Caki2 (cell line): ENCODE data around the gene PTCHD1. TPM values are rescaled to one million over a fixed set of nuclear protein-coding genes. Genes with fewer than 3 reads are reported as not detected.

ENCODE experiments used
- DNase-seq: peaks from one replicate; pipeline ENCODE4 v3.0.0-alpha.2; 2015; ENCODE audit warnings: low read depth
- in situ Hi-C: cut with HindIII; loops from 2 replicates; pipeline ENCODE4 v1.10.0; 2016; ENCODE audit warnings: low sequenced_read_pairs, low pct_unique_long_range_greater_than_20kb, mixed read lengths
- total RNA-seq: library from RNA; depleted of rRNA; stranded (reverse); fragments of >200 nt; shearing (Covaris generic); gene quantifications from 2 replicates; pipeline ENCODE4 v1.2.3, GENCODE V29; 2014; ENCODE audit warnings: low replicate concordance; rRNA removed

PTCHD1 gene
- total RNA-seq: not detected in 2 replicates

DNA sequence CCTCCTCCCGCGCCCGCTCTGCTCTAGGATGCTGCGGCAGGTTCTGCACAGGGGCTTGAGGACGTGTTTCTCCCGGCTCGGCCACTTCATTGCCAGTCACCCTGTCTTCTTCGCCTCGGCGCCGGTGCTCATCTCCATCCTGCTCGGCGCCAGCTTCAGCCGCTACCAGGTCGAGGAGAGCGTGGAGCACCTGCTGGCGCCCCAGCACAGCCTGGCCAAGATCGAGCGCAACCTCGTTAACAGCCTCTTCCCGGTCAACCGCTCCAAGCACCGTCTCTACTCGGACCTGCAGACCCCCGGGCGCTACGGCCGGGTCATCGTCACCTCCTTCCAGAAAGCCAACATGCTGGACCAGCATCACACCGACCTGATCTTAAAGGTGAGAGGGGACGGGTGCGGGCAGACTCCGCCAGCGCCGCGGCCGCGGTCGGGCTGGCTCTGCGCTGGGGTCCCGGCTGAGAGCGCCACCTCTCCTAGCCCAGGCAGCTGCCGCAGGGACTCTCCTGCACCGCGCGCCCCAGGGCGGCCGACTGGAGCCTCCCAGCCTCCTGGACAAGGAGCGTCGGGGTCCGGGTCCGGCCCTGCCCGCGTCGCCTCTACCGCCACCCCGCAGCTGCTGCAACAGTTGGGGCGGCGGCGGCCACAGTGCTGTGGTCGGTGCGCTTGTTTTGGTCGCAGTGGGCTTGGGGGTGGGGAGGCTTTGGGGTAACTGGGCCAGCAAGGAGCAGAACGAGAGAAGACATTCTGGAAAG, at the start of gene PTCHD1:
TSS of gene PTCHD1 (plus strand) at position 2 of the 752 bp plus-strand sequence. CDS start at position 29, 27 bp downstream.
- in situ Hi-C loops: no loop called here
- no peak for DNase-seq

DNA sequence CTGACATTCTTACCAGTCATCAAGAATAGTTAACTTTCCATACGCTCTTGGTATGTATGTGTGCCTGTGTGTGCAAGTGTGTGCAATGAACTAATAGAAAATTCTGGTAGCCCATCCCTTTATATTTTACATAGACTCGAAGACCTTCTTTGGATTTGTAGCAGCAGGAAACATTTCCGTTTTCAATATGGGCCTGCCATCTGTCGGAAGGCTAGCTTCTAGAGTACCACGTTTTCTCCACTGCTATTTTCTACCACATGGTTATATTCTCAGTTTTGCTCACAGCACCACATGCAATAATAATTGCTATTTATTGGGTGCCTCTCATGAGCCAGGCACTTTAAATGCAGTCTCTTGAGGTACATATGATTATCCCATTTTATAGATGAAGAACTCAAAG, 47.9 kb upstream of the PTCHD1 start:
- DNase-seq: no peak
- in situ Hi-C loops: no loop called here

DNA sequence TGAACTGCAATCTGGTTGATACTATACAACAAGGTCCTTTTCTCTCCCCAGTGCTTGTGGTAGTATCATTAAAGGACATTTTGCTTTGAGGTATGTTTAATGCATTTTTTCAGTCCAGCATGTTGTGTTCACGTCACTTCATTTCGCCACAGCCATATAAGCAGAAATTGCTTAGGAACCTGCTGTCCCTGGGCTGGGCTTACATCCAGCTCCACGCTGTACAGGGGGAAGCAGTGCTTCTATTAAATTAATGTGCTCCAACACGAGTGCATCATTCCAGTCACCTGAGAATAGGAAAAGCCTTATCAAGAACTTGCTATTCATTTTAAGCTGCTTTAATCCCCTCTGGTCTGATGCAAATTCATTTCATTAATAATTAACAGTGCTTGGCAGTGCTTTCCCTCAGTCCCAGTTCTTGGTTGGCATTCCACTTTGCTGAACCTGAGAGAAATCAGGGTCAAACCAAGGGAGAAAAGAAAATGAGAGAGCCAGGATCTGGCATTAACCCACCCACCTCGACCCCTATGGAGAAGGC, 47.4 kb upstream of the PTCHD1 start:
- in situ Hi-C loops: no loop called here
- DNase-seq: peak; percentile 18

DNA sequence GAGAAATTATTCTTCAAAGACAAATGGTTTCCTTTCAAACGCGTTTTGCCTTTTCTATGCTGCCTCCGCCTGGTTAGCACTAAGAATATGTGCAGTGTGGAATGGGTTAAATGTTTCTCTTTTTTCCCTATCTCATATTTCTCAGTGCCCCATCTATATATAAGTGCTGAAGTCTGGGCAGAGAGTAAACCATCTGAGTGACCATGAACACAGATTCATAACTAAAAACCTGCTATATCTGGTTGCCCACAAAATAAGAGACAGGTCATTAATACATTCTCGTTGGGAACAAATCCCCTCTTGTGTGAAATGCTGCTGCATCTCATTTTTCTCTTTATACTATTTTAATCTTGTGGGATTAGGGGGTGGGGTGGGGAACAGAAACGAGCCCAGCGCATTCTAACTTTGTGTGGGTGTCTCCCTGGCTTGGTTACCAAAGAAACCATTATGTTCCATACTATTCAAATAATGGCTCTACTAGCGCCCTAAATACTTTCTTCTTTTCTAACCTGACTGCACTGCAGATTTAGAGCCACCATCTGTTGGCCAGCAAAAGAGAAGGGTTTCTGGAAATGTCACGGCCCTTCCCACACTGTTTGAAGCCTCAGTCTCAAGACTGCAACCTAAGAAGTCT, 42.2 kb upstream of the PTCHD1 start:
- in situ Hi-C loops: no loop called here
- no peak for DNase-seq

DNA sequence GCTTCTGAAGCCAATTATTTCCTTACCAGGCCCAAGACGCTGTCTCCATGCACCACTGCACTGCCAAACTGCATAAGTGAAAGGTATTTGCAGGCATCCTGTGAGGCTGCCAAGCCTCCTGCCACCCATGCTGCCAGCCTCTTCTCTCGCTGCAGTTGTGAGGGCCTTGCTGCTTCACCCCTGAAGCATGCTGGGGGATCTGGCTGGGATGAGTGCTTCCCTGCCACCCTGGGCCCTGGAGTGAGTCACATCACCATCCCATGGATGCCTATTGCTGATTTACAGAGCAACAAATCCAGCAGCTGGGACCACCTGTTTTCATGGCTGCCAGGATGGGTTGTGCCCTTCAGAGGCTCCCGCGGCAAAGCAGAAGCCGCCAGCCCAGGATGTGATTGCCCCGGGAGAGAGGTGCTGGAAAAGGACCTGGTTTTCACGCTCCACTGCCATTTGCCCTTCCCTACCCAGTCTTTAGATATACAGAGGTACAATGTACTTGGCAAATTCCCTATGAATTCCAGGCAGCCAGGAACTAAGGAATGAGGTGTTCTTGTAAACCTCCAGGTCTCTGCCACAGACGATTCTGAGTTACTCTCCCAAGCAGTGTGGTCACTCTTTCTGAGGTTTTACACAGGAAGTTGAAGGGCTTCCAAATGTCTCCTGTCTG, 41.5 kb upstream of the PTCHD1 start:
- peak; percentile 71 for DNase-seq
- in situ Hi-C loops: no loop called here

DNA sequence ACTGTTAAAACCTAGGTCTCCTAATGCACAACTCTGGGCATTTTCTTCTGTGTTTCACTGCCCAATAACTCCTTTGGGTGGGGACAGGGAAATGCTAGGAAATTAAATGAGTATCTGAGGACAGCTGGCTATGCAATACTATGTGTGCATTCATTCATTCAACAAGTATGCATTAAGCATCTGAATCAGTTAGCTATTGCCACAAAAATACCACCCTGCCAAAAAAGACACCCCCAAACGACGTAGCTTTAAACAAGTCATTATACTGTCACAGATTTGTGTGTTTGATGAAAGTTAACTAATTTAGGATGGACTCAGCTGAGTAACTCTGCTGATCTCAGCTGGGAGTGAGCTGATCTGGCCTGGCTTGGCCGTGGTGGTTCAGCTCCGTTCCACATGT, 29.8 kb upstream of the PTCHD1 start:
- in situ Hi-C loops: no loop called here

DNA sequence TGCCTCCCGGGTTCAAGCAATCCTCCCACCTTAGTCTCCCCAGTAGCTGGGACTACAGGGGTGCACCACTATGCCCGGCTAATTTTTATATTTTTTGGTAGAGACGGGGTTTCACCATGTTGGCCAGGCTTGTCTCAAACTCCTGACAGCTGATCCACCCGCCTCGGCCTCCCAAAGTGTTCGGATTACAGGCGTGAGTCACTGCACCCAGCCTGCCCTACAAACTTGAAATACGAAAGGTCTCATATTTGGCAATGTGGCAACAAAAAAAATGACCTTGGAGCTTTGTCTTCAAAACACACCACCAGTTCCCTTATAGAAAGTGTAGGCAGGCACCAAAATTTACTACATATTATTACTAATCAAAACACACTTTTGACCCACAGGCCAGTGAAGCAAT, 22.9 kb upstream of the PTCHD1 start:
- DNase-seq: no peak
- in situ Hi-C loops: no loop called here

More for the DNA sequence above, 29.8 kb upstream of the PTCHD1 start:
- peak; percentile 4 for DNase-seq

DNA sequence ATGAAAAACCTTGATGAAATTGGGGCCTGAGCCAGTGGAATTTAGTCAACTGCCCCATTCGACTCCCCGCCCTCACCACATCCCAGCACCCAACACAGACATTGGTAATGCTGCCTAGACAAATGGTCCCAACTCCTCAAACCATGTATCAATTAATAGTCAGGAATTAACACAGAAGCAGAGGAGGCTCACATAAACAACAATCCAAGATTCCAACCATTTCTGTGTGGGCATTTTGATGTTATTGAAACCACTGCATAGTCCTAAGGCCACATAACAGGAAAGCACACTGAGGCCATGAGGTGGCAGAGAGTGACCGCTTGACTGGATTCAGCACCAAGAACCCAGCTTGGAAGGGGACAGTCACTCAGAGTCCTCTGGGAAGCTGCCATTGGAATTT, 22.5 kb upstream of the PTCHD1 start:
- in situ Hi-C loops: no loop called here
- no peak for DNase-seq

DNA sequence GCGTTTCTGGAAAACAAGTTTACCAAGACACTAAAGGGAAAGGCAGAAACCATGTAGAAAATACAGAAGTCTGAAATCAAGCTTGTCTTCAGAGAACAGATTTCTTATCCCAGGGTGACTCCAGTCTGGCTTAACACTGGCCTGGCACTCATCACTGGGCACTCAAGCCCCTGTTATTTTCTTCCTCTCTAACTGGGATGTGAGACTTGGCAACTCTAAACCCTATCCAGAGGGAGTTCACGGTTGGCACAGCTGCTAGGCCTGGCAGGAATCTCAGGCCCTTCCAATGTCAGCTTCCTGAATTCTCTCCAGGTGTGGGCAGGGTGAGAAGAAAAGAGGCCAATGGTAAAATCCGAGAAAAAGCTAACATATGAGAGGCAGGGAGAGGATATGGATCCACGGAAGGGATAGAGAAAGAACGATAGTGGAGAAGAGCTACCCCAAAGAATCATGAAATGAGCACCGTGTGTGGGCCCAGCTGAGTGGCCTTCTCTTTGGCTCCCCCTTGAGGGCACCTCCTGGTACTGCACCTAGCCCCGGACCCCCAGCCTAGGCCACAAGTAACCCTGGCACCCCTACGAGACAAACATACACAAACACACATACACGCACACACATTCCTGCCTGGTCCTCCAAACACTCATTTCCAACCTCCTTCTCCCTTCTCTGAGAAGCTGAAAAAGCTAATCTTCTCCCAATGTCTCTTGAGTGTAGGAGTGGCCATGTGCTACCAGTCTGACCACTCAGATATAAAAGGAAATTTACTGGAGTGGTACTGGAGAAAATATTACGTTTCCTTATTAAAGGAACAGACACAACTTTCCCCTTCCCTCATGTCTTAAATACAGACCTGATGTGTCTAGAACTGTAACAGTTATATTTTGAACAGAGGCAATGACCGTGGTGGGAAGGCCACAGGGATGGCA, 16.6 kb upstream of the PTCHD1 start:
- in situ Hi-C loops: no loop called here
- peak; percentile 8 for DNase-seq

DNA sequence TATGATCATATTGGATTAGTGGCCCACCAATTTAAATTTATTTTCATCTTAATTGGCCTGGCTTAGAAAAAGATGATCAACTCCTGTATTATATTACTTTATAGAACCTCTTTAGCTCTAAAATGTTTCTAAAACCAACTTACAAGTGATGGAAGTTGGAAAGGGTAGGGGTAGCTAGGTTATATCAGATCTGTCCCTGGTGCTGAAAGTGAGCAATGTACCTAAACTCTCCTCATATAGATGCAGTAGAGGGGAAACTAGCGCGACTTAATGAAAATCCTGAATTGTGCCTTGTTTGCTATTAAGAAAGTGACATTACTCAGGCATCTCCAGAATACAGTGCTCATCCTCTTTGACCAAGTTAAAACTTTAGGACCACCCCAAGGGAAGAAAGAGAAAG, 7.5 kb upstream of the PTCHD1 start:
- DNase-seq: no peak
- in situ Hi-C loops: no loop called here

DNA sequence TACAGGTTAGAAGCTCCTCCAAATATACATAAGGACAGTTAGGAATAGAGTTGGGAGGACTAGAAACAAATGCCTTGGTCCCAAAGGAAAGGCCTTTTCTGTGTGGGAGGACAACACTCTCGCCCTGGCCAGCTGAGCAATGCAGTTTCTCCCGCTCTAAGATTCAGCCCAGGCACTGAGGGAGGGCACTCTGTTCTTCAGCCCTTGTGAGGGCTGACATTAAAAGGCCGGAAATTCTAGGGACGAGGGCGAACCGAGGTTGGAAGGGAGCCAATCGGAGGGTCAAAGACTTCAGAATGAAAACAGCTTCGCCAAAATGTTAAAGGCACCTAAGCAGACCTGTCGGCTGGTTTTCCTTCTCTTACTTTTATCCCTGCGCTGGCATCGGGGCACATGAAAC, 2.9 kb upstream of the PTCHD1 start:
- in situ Hi-C loops: no loop called here

DNA sequence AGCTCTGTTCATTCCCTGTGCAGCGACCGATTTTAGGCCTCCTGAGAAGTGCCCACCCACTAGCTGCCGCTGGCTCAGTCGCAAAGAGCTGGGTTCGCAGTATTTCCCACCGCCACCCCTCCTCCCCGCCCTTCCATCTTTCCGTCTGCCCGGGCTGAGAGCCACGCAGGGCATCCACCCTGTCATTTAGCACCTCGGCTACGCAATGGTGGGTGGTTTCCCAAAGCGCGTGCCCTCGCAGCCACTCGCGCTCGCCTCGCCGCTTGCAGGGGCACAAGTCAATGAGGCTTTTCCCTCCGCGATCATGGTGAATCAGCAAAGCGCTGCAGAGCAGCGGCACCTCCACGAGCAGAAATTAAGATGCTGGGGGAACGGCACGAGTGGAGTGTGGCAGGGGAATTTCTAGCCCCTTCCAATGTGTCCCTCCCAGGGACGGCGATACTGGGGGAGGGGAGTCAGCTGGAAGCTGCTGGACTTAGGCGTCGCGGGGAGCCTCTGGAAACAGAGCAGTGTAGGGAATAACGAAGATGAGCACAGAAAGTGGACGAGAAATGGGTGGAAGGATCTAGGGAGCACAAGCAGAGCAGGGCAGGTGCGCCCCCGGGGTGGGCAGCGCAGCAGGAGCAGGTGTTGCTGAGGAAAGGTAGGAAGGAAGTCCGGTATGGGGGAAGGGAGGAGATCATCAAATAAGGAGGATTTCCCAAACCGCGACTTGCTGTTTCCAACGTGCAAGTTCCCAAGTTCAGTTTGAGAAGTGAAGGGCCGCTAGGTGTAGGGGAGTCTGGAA, 2.4 kb upstream of the PTCHD1 start:
- in situ Hi-C loops: no loop called here
- no peak for DNase-seq

More for the DNA sequence above, 2.9 kb upstream of the PTCHD1 start:
- no peak for DNase-seq

DNA sequence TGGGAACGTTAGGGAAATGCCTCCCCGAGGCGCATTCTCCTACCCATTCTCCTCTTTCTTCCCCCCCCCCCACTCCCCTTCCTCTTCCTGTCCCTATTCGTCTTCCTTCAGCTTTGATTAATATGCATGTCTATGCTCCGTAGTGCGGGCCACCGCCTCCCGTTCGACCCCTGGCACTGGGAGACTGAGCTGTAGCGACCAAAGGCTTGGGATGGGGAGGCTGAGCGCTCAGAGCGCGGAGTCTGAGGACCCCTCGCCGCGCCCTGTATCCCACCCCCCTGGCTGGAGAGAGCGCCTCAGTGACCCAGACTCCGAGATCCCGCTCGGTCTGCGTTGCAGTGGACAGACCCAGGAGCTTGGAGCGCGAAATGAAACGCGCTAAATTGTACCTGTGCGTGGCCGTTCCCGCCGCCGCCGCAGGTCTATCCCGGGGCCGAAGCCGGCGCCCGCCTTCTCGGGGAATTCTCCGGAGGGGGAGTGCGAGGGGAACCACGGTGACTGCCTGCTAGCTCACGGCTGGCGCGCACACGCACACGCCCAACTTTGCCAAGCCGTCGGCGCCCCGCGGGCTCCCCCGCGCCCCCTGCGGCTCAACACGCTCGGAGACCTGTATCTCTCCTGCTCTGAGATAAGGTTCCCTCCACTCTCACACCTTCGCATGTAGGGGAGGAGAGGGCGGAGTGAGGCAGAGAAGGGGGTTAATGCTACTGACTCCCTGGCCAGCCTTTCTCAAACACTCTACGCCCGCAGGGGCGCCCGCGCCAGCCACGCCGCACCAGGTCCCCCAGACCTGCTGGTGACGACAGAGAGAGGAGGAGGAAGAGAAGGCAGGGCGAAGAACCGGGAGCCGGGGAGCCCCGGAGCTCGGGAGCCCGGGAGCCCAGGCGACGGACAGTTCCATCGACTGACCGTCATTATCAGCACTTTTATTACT, 1.5 kb upstream of the PTCHD1 start:
- in situ Hi-C loops: no loop called here
- peak; percentile 1 for DNase-seq

DNA sequence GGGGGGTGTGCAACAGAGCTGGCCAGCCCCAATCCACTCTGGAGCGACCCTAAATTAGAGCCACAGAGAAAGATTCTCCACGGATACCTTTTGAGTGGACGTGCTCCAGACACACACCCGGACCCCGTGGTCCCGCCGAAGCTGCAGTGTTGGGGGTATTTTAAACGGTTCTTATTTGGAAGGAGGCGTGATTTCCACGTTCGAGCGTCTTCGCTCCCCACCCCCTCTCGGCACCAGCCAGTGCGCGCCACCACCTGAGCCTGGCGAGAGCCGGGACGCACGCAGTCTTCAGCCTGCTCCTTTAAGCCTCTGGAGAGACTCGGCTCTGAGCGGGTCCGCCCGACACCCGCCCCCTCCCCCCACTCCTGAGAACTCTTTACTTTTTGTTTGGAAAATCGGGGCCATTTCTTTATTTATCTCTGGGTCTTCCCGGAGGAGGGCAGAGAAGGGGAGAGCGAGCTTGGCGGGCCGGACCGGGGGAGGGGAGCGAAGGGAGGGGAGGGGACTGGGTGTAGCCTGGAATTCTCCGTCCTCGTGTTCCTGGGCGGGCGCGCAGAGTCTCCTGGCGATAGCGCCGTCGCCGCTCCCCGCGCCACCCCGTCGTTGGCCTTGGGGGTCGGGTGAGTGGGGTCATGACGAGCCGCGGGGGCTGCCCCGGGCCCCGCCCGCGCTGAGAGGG, 668 bp upstream of the PTCHD1 start:
- in situ Hi-C loops: no loop called here
- no peak for DNase-seq

DNA sequence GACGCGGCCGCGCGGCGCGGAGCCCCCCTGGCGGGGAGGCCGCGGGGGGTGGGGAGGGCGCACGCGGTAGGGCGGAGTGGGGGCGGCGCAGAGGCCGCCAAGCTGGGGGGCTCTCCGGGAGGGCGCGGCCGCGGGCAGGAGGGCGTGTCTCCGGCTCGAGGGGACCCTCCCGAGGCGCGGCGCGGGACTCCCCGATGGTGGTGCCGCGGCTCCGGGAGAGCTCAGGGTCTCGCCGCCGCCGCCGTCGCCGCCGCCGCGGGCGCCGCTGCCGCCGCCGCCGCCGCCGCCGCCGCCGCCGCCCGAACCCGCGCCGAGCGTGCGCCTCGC, 165 bp upstream of the PTCHD1 start:
- DNase-seq: no peak
- in situ Hi-C loops: no loop called here

DNA sequence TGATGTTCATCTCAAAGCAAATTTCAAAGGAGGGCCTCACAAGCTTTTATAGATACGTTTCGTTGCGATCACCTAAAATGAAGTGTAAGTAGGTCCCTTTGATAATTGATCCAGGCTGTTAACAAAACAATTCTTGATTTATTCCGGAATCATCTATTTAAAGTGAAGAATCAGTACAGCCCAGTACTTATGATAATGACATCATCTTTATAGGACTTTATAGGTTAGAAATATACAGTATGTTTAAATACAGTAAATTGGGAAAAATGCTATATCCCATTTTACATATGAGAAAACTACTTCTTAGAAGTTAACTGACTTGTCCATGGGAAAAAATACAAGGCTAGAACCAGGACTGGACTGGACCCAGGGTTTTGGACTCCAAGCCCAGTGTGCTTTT, 3.7 kb downstream of the PTCHD1 start:
- no peak for DNase-seq
- in situ Hi-C loops: no loop called here
